H7 (cell line): ENCODE data around the gene FGFBP1. TPM values are rescaled to one million over a fixed set of nuclear protein-coding genes. Genes with fewer than 3 reads are reported as not detected.
"Not testable (repeated sequence)": the region's sequence is repeated elsewhere in the genome, so short reads cannot be mapped to it uniquely, and the experiment has no call there.

ENCODE experiments used
- DNase-seq: peaks from one replicate; pipeline ENCODE4 v3.0.0; 2012
- H3K27me3 ChIP-seq: 2 replicates; pipeline ENCODE4 v1.6.0; 2011; ENCODE audit warnings: mild to moderate bottlenecking, low read length; ENCODE audit not compliant: control insufficient read depth, insufficient read depth
- H3K36me3 ChIP-seq: replicated peaks from 2 replicates; pipeline ENCODE4 v1.5.1; 2011; ENCODE audit warnings: low read length; ENCODE audit not compliant: control insufficient read depth, insufficient read depth
- H3K4me3 ChIP-seq: 2 replicates; pipeline ENCODE4 v1.5.1; 2011; ENCODE audit warnings: low read depth, mild to moderate bottlenecking, control low read depth, low read length, moderate library complexity; ENCODE audit not compliant: insufficient read depth
- total RNA-seq: library from RNA; depleted of rRNA; stranded (reverse); fragments of >200 nt; shearing (Covaris generic); gene quantifications from 2 replicates; pipeline ENCODE4 v1.2.3, GENCODE V29; 2014

FGFBP1 gene
- total RNA-seq, 1 experiment from 2014 or later, result not detected

- no peaks in the 10 kb centered on the region for H3K27me3 ChIP-seq
Observed at GRCh38 chr4:15931451-15932210, 6.9 kb downstream of the FGFBP1 start.

GRCh38 chr4:15930314-15930713, 8.2 kb downstream of the FGFBP1 start:
- DNase-seq, result no peak
- H3K27me3 ChIP-seq, result no peaks in the 10 kb centered on the region
- no peak overlapping the region for H3K4me3 ChIP-seq
- H3K36me3 ChIP-seq, result no peaks in the 10 kb centered on the region

More at GRCh38 chr4:15931451-15932210, 6.9 kb downstream of the FGFBP1 start:
- H3K36me3 ChIP-seq, result no peaks in the 10 kb centered on the region
- DNase-seq, result no peak
- H3K4me3 ChIP-seq, result no peak overlapping the region

GRCh38 chr4:15929540-15929939, 9.0 kb downstream of the FGFBP1 start:
- Histone ChIP-seq H3K36me3 (no peaks in the 10 kb centered on the region), H3K27me3 (no peaks in the 10 kb centered on the region), H3K4me3 (no peak overlapping the region)
- DNase-seq, result no peak

- no peaks in the 10 kb centered on the region for H3K36me3 ChIP-seq
- no peak overlapping the region for H3K4me3 ChIP-seq
- H3K27me3 ChIP-seq, result no peaks in the 10 kb centered on the region
- DNase-seq, result no peak
Observed at GRCh38 chr4:15928883-15929282, 9.7 kb downstream of the FGFBP1 start.

GRCh38 chr4:15926486-15926885, 12.1 kb downstream of the FGFBP1 start:
- DNase-seq, result no peak
- no peaks in the 10 kb centered on the region for H3K36me3 ChIP-seq
- no peak overlapping the region for H3K4me3 ChIP-seq
- no peaks in the 10 kb centered on the region for H3K27me3 ChIP-seq

GRCh38 chr4:15925830-15926229, 12.7 kb downstream of the FGFBP1 start:
- H3K4me3 ChIP-seq, result no peak overlapping the region
- H3K36me3 ChIP-seq, result no peaks in the 10 kb centered on the region
- DNase-seq, result no peak
- no peaks in the 10 kb centered on the region for H3K27me3 ChIP-seq

GRCh38 chr4:15921592-15921932, 17.0 kb downstream of the FGFBP1 start:
- Histone ChIP-seq H3K36me3 (no peaks in the 10 kb centered on the region), H3K27me3 (no peaks in the 10 kb centered on the region), H3K4me3 (no peak overlapping the region)
- no peak for DNase-seq

- H3K4me3 ChIP-seq, result no peak overlapping the region
- no peaks in the 10 kb centered on the region for H3K36me3 ChIP-seq
- DNase-seq, result no peak
- H3K27me3 ChIP-seq, result no peaks in the 10 kb centered on the region
Observed at GRCh38 chr4:15920723-15921591, 17.6 kb downstream of the FGFBP1 start.

- no peak for DNase-seq
- no peaks in the 10 kb centered on the region for H3K27me3 ChIP-seq
- no peak overlapping the region for H3K4me3 ChIP-seq
- no peaks in the 10 kb centered on the region for H3K36me3 ChIP-seq
Observed at GRCh38 chr4:15918484-15919129, 19.9 kb downstream of the FGFBP1 start.

GRCh38 chr4:15917297-15917696, 21.2 kb downstream of the FGFBP1 start:
- DNase-seq, result no peak
- H3K27me3 ChIP-seq, result no peaks in the 10 kb centered on the region
- no peak overlapping the region for H3K4me3 ChIP-seq
- no peaks in the 10 kb centered on the region for H3K36me3 ChIP-seq

- not testable (repeated sequence) for DNase-seq, H3K4me3 ChIP-seq, H3K27me3 ChIP-seq
Observed at GRCh38 chr4:15916358-15916757, 22.2 kb downstream of the FGFBP1 start.

GRCh38 chr4:15914736-15915135, 23.8 kb downstream of the FGFBP1 start:
- Histone ChIP-seq H3K27me3 (no peaks in the 10 kb centered on the region), H3K36me3 (no peaks in the 10 kb centered on the region), H3K4me3 (no peak overlapping the region)
- DNase-seq, result no peak

More at GRCh38 chr4:15916358-15916757, 22.2 kb downstream of the FGFBP1 start:
- not testable (repeated sequence) for H3K36me3 ChIP-seq

- Histone ChIP-seq H3K4me3 (no peak overlapping the region), H3K27me3 (no peaks in the 10 kb centered on the region), H3K36me3 (no peaks in the 10 kb centered on the region)
- DNase-seq, result no peak
Observed at GRCh38 chr4:15914291-15914690, 24.2 kb downstream of the FGFBP1 start.

- Histone ChIP-seq H3K27me3 (no peaks in the 10 kb centered on the region), H3K36me3 (no peaks in the 10 kb centered on the region), H3K4me3 (no peak overlapping the region)
- no peak for DNase-seq
Observed at GRCh38 chr4:15913631-15913970, 24.9 kb downstream of the FGFBP1 start.
